ENCODE measurements around the gene STAT3.
"Not testable (repeated sequence)": the region's sequence is repeated elsewhere in the genome, so short reads cannot be mapped to it uniquely, and the experiment has no call there.

The STAT3 gene

DNA sequence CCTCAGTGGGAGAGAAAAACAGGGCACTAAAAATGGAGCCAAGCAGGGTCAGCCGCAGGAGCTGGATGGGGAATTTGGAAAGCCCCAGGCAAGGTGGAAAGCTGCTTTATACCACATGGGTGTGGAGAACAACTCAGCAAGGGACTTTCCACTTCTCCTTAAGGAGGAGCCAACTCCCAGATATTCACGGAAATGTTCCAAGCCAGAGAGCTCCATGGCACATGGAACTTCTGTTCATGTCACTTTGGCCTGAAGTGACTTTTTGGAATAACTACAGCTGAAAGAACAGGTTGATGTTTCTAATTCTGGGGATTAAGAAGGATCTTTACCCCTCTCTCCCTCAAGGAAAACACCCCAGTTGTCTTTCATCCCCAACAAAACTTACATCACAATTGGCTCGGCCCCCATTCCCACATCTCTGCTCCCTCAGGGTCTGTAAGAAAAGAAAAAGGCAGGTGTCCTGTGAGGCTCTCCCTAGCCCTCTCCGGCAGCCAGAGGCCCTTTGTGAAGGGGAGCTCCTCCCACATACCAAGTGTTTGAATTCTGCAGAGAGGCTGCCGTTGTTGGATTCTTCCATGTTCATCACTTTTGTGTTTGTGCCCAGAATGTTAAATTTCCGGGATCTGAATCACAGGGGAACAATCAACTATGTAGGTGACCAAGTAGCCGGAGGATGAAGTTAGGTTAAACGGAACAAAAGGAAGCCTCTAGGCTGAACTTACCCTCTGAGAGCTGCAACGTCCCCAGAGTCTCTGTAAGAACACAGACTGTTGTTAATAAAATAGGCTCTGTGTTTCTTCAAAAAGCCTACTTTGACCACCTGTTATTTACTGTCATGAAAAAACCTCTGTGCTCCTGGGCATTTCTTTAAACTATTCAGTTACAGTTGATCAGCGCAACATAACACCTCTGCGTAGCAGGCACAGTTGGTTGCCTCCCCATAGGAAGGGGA is 58.9 kb downstream of the STAT3 start:
- DNase-seq (ENCODE audit: low read depth, low spot score): peak; percentile 90
- Histone ChIP-seq H3K4me3 (ENCODE audit: insufficient read length, low read depth) (no peak overlapping the region), H3K4me1 (ENCODE audit: insufficient read depth, insufficient read length) (peaks cover 2% of the 10 kb centered on the region), H3K36me3 (ENCODE audit: insufficient read depth, insufficient read length, low read length) (peaks cover 49% of the 10 kb centered on the region), H3K27me3 (ENCODE audit: insufficient read depth, insufficient read length) (no peaks in the 10 kb centered on the region), H3K9ac (ENCODE audit: insufficient read length, low read depth) (peak overlapping the region; percentile 53), H3K9me3 (ENCODE audit: insufficient read depth, low read length) (no peaks in the 10 kb centered on the region)
- TF ChIP-seq SUZ12 (IDR thresholded peaks at IDR 0.05; ENCODE audit: extremely low read depth, insufficient read depth, insufficient read length) (no peak), YY1 (IDR thresholded peaks at IDR 0.05; ENCODE audit: insufficient read depth, insufficient read length) (no peak), ZNF274 (IDR thresholded peaks at IDR 0.05; ENCODE audit: low read depth, low read length) (no peak)

- TF ChIP-seq SUZ12 (IDR thresholded peaks at IDR 0.05; ENCODE audit: extremely low read depth, insufficient read depth, insufficient read length) (no peak), YY1 (IDR thresholded peaks at IDR 0.05; ENCODE audit: insufficient read depth, insufficient read length) (no peak), ZNF274 (IDR thresholded peaks at IDR 0.05; ENCODE audit: low read depth, low read length) (no peak)
- DNase-seq (ENCODE audit: low read depth, low spot score): no peak
- no peaks in the 10 kb centered on the region for H3K9me3 ChIP-seq (ENCODE audit: insufficient read depth, low read length)
- H3K4me1 ChIP-seq (ENCODE audit: insufficient read depth, insufficient read length): peaks cover 4% of the 10 kb centered on the region
- no peak overlapping the region for H3K4me3 ChIP-seq (ENCODE audit: insufficient read length, low read depth)
- H3K36me3 ChIP-seq (ENCODE audit: insufficient read depth, insufficient read length, low read length): peaks cover 50% of the 10 kb centered on the region
- no peak overlapping the region for H3K9ac ChIP-seq (ENCODE audit: insufficient read length, low read depth)
- no peaks in the 10 kb centered on the region for H3K27me3 ChIP-seq (ENCODE audit: insufficient read depth, insufficient read length)
Observed at GRCh38 chr17:42325026-42325425, 63.2 kb downstream of the STAT3 start.

DNA sequence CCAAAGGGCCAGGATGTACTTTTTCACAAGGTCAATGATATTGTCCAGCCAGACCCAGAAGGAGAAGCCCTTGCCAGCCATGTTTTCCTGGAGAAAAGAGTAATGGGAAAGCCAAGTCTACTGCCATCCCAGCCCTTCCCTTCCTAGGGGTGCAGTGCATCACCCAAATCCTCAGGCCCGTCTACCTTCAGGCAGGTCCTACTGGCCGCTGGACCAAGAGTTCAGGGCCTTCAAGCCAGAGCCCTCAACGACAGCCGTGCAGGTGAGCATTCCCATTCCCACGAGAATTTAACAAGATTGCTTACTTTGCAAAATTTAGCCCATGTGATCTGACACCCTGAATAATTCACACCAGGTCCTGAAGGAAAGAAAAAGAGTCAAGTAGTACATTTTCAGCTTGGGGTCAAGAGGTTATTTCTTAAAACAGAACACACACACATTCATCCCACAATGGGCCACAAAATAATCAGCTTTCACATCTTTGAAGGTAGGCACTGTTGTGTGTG is 64.9 kb downstream of the STAT3 start:
- Histone ChIP-seq H3K9me3 (ENCODE audit: insufficient read depth, low read length) (no peaks in the 10 kb centered on the region), H3K4me1 (ENCODE audit: insufficient read depth, insufficient read length) (peaks cover 9% of the 10 kb centered on the region), H3K36me3 (ENCODE audit: insufficient read depth, insufficient read length, low read length) (peaks cover 56% of the 10 kb centered on the region), H3K27me3 (ENCODE audit: insufficient read depth, insufficient read length) (no peaks in the 10 kb centered on the region), H3K9ac (ENCODE audit: insufficient read length, low read depth) (no peak overlapping the region), H3K4me3 (ENCODE audit: insufficient read length, low read depth) (no peak overlapping the region)
- TF ChIP-seq ZNF274 (IDR thresholded peaks at IDR 0.05; ENCODE audit: low read depth, low read length): no peak
- TF ChIP-seq SUZ12 (IDR thresholded peaks at IDR 0.05; ENCODE audit: extremely low read depth, insufficient read depth, insufficient read length): no peak
- no peak for TF ChIP-seq YY1 (IDR thresholded peaks at IDR 0.05; ENCODE audit: insufficient read depth, insufficient read length)
- no peak for DNase-seq (ENCODE audit: low read depth, low spot score)

DNA sequence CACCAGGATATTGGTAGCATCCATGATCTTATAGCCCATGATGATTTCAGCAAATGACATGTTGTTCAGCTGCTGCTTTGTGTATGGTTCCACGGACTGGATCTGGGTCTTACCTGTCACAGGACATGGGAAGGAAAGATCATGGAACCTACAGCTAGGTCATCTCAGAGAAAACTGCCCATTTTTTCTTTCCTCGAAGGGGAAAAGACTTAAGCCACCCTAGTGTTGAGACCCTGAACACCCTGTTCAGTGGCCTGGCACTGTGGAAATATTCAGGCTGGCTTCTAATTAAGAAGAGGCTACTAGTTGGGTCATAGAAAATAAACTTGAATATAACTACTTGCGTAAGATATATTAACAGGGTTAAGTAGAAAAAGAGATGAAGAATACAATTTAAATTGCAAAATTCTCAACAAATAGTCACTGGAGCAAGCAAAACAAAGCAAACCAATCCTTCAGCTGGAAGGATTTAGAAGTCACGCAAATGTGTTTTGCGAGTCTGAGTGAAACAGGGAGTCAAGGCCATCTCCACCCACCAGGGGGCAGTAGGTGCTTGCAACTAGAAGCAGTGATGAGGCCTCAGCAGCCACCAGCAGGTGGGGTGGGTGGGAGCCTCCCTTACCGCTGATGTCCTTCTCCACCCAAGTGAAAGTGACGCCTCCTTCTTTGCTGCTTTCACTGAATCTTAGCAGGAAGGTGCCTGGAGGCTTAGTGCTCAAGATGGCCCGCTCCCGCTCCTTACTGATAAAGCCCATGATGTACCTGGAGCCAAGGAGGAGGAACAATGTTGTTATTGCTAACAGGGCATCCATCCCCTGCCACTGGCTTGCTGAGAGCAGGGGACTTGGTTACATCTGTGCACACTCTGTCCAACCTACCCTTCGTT is 65.6 kb downstream of the STAT3 start:
- Histone ChIP-seq H3K9me3 (ENCODE audit: insufficient read depth, low read length) (no peaks in the 10 kb centered on the region), H3K4me1 (ENCODE audit: insufficient read depth, insufficient read length) (peaks cover 9% of the 10 kb centered on the region), H3K36me3 (ENCODE audit: insufficient read depth, insufficient read length, low read length) (peaks cover 57% of the 10 kb centered on the region), H3K27me3 (ENCODE audit: insufficient read depth, insufficient read length) (no peaks in the 10 kb centered on the region), H3K9ac (ENCODE audit: insufficient read length, low read depth) (no peak overlapping the region), H3K4me3 (ENCODE audit: insufficient read length, low read depth) (no peak overlapping the region)
- TF ChIP-seq SUZ12 (IDR thresholded peaks at IDR 0.05; ENCODE audit: extremely low read depth, insufficient read depth, insufficient read length) (no peak), YY1 (IDR thresholded peaks at IDR 0.05; ENCODE audit: insufficient read depth, insufficient read length) (no peak), ZNF274 (IDR thresholded peaks at IDR 0.05; ENCODE audit: low read depth, low read length) (no peak)
- DNase-seq (ENCODE audit: low read depth, low spot score): peak; percentile 93

- TF ChIP-seq YY1 (IDR thresholded peaks at IDR 0.05; ENCODE audit: insufficient read depth, insufficient read length) (no peak), SUZ12 (IDR thresholded peaks at IDR 0.05; ENCODE audit: extremely low read depth, insufficient read depth, insufficient read length) (no peak), ZNF274 (IDR thresholded peaks at IDR 0.05; ENCODE audit: low read depth, low read length) (no peak)
- Histone ChIP-seq H3K4me1 (ENCODE audit: insufficient read depth, insufficient read length) (peaks cover 12% of the 10 kb centered on the region), H3K4me3 (ENCODE audit: insufficient read length, low read depth) (no peak overlapping the region), H3K9ac (ENCODE audit: insufficient read length, low read depth) (no peak overlapping the region), H3K36me3 (ENCODE audit: insufficient read depth, insufficient read length, low read length) (peaks cover 61% of the 10 kb centered on the region), H3K27me3 (ENCODE audit: insufficient read depth, insufficient read length) (no peaks in the 10 kb centered on the region), H3K9me3 (ENCODE audit: insufficient read depth, low read length) (no peaks in the 10 kb centered on the region)
- DNase-seq (ENCODE audit: low read depth, low spot score): no peak
Observed at GRCh38 chr17:42321555-42321954, 66.7 kb downstream of the STAT3 start.

- Histone ChIP-seq H3K4me1 (ENCODE audit: insufficient read depth, insufficient read length) (peaks cover 19% of the 10 kb centered on the region), H3K36me3 (ENCODE audit: insufficient read depth, insufficient read length, low read length) (peaks cover 65% of the 10 kb centered on the region)
- not testable (repeated sequence) for H3K27me3 ChIP-seq (ENCODE audit: insufficient read depth, insufficient read length); H3K9me3 ChIP-seq (ENCODE audit: insufficient read depth, low read length); H3K4me3 ChIP-seq (ENCODE audit: insufficient read length, low read depth); H3K9ac ChIP-seq (ENCODE audit: insufficient read length, low read depth); DNase-seq (ENCODE audit: low read depth, low spot score)
Observed at GRCh38 chr17:42317967-42318366, 70.3 kb downstream of the STAT3 start.

Data from NT2/D1 (cell line).